ENCODE data around the gene PROZ. TPM values are rescaled to one million over a fixed set of nuclear protein-coding genes. Genes with fewer than 3 reads are reported as not detected.
A peak's percentile ranks its signal among the peaks of the same experiment; 100 is the strongest.
"Not testable (repeated sequence)": the region's sequence is repeated elsewhere in the genome, so short reads cannot be mapped to it uniquely, and the experiment has no call there.

PROZ gene
- polyA plus RNA-seq, 4 donors = 0.20 to 2.2 (median 1.1) TPM

- peak in 1 of 4 donors; percentile 29 for DNase-seq (ENCODE audit: low read depth in 4 of 4, low spot score in 3 of 4)
Observed at GRCh38 chr13:113153810-113154748, 4.4 kb upstream of the PROZ start.

- DNase-seq (ENCODE audit: low read depth in 4 of 4, low spot score in 3 of 4) = no peak
Observed at GRCh38 chr13:113155201-113155600, 3.2 kb upstream of the PROZ start.

- DNase-seq (ENCODE audit: low read depth in 4 of 4, low spot score in 3 of 4) = no peak
Observed at GRCh38 chr13:113155982-113156655, 2.3 kb upstream of the PROZ start.

- DNase-seq (ENCODE audit: low read depth in 4 of 4, low spot score in 3 of 4) = no peak
Observed at GRCh38 chr13:113157206-113157928, 1.1 kb upstream of the PROZ start.

- no peak for DNase-seq (ENCODE audit: low read depth in 4 of 4, low spot score in 3 of 4)
Observed at GRCh38 chr13:113158946-113159345, 498 bp downstream of the PROZ start.

GRCh38 chr13:113159701-113160100, 1.3 kb downstream of the PROZ start:
- no peak for DNase-seq (ENCODE audit: low read depth in 4 of 4, low spot score in 3 of 4)

- DNase-seq (ENCODE audit: low read depth in 4 of 4, low spot score in 3 of 4) = no peak
Observed at GRCh38 chr13:113160983-113161382, 2.5 kb downstream of the PROZ start.

- DNase-seq (ENCODE audit: low read depth in 4 of 4, low spot score in 3 of 4) = no peak
Observed at GRCh38 chr13:113161433-113161832, 3.0 kb downstream of the PROZ start.

GRCh38 chr13:113161975-113162374, 3.5 kb downstream of the PROZ start:
- DNase-seq (ENCODE audit: low read depth in 4 of 4, low spot score in 3 of 4) = not testable (repeated sequence)

GRCh38 chr13:113162783-113163685, 4.6 kb downstream of the PROZ start:
- no peak for DNase-seq (ENCODE audit: low read depth in 4 of 4, low spot score in 3 of 4)

GRCh38 chr13:113164492-113164891, 6.0 kb downstream of the PROZ start:
- DNase-seq (ENCODE audit: low read depth in 4 of 4, low spot score in 3 of 4) = no peak

GRCh38 chr13:113166266-113166665, 7.8 kb downstream of the PROZ start:
- no peak for DNase-seq (ENCODE audit: low read depth in 4 of 4, low spot score in 3 of 4)

GRCh38 chr13:113166681-113167080, 8.2 kb downstream of the PROZ start:
- no peak for DNase-seq (ENCODE audit: low read depth in 4 of 4, low spot score in 3 of 4)

- no peak for DNase-seq (ENCODE audit: low read depth in 4 of 4, low spot score in 3 of 4)
Observed at GRCh38 chr13:113167155-113167554, 8.7 kb downstream of the PROZ start.

- no peak for DNase-seq (ENCODE audit: low read depth in 4 of 4, low spot score in 3 of 4)
Observed at GRCh38 chr13:113167575-113167974, 9.1 kb downstream of the PROZ start.

GRCh38 chr13:113168211-113168610, 9.8 kb downstream of the PROZ start:
- DNase-seq (ENCODE audit: low read depth in 4 of 4, low spot score in 3 of 4) = no peak

- no peak for DNase-seq (ENCODE audit: low read depth in 4 of 4, low spot score in 3 of 4)
Observed at GRCh38 chr13:113169277-113170272, 11.1 kb downstream of the PROZ start.

- no peak for DNase-seq (ENCODE audit: low read depth in 4 of 4, low spot score in 3 of 4)
Observed at GRCh38 chr13:113170511-113170910, 12.1 kb downstream of the PROZ start.
